ENCODE results near the gene CLEC10A.
"Not testable (repeated sequence)": the region's sequence is repeated elsewhere in the genome, so short reads cannot be mapped to it uniquely, and the experiment has no call there.

The CLEC10A gene

GRCh38 chr17:7108560-7108925, 28.5 kb upstream of the CLEC10A start:
- DNase-seq (ENCODE audit: low read depth in 2 of 2), result no peak

DNA sequence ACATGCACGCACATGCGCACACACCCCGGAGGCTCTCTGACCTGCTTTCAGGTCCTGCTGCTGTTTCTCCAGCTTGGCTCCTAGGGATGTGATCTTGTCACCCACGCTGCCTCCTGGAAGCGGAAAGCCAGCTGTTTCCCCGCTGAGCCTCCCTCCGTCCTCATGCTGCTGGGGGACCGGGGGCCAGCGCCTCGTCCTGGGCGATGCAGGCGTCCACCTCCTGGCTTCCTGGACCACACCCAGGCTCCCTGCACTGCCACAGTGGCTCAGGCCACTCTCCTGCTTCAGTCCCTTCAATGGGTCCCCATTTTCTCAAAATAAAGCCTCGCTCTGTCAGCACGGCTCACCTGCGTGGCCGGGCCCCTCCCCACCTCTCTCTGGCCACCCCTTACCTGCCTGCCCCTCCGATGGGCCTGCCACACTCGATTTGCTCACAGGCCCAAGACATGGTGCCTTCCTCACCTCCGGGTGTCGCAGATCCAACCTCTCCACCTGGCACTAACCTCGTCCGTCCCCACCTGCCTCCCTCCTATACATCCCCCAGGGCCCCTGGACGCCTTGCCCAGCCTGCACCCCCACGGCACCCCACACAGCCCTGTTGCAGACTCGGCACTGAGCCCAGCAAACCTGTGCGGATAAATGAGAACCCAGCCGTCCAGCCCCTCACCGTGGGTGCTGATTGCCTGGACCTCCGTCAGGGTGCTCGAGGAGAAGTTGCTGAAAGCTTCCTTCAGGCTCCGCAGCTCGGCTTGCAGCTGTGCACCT, 27.9 kb upstream of the CLEC10A start:
- no peak for DNase-seq (ENCODE audit: low read depth in 2 of 2)

DNA sequence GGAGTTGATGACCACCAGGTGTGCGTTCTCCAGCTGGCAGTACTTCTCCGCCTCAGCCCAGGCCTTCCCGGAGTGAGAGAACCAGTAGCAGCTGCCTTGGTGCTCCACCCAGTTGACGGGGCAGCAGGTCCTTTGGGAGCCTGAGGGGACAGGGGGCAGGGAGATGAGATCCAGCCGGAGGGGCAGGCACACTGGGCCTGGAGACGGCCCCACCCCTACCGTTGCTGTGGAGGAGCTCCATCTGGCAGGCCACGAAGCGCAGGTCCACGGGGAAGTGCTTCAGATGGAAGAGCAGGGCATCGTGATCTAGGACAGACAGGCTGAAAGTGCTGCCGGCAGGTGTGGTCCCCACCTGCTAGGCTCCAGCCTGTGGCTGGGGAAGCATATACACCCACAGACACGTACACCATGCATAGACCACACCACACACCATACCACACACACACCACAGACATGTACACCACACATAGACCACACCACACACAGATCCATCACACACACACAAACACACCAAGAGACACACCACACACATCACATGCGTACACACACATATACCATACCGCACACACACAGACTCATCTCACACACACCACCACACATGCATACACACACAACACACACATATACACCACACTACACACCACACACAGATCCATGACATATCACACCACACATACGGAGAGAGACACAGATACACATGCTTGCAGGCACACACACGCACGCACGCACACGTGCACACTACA, 27.1 kb upstream of the CLEC10A start:
- no peak for DNase-seq (ENCODE audit: low read depth in 2 of 2)

- DNase-seq (ENCODE audit: low read depth in 2 of 2), result no peak
Observed at GRCh38 chr17:7102421-7102820, 22.4 kb upstream of the CLEC10A start.

- no peak for DNase-seq (ENCODE audit: low read depth in 2 of 2)
Observed at GRCh38 chr17:7101531-7101930, 21.5 kb upstream of the CLEC10A start.

GRCh38 chr17:7100641-7101379, 20.8 kb upstream of the CLEC10A start:
- DNase-seq (ENCODE audit: low read depth in 2 of 2), result not testable (repeated sequence)

GRCh38 chr17:7098802-7099459, 18.9 kb upstream of the CLEC10A start:
- DNase-seq (ENCODE audit: low read depth in 2 of 2), result no peak

DNA sequence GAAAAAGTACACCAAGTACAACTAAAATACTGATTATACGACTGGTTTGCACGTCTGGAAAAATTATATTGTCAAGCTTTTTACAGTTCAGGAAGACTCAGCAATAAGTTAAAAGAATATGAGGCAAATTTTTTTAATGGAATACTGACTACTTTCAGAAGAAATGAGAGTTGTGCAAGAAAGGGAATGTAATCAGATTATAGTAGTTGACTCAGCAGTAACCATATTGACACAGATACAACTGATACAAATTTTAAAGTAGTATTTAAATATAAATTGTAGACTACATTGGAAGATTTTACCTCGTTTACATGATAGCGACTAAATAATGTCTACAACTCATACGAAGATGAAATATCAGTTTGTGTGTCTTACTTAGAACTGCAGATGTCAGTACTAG, 17.9 kb upstream of the CLEC10A start:
- DNase-seq (ENCODE audit: low read depth in 2 of 2), result no peak

DNA sequence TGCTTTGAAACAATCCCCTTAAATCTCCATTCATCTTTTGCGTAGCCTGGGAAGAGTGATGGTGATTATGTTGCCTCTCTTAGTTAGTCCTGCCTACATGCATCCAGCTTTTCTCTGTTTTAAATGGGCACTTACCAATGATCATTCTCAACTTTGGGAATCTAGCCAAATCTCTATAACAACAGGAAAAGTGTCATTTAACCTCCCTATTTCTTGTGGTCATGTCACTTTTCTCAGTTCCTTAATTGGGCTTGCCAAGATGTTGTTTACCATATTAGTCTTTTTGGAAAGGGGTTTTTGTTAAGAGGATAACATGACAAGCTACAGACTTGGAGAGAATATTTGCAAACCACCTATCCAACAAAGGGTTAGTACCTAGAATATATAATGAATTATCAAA, 15.6 kb upstream of the CLEC10A start:
- no peak for DNase-seq (ENCODE audit: low read depth in 2 of 2)

DNA sequence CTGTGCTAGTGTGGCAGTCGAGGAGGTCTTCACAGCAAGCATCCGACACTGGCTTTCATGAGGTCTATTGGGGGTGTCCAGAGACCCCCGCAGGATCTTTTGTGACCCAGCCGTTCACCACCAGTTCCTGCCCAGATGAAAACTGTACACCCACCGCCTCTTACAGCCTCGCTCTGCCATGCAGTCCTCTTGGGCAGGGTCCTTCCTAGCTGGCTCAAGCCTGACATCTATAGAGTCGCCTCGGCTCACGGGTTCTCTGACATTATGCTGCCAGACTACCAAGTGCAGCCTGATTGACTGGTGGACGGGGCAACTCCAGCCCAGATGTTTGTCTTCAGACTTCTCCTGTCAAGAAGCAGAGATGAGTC, 14.6 kb upstream of the CLEC10A start:
- DNase-seq (ENCODE audit: low read depth in 2 of 2), result no peak

DNA sequence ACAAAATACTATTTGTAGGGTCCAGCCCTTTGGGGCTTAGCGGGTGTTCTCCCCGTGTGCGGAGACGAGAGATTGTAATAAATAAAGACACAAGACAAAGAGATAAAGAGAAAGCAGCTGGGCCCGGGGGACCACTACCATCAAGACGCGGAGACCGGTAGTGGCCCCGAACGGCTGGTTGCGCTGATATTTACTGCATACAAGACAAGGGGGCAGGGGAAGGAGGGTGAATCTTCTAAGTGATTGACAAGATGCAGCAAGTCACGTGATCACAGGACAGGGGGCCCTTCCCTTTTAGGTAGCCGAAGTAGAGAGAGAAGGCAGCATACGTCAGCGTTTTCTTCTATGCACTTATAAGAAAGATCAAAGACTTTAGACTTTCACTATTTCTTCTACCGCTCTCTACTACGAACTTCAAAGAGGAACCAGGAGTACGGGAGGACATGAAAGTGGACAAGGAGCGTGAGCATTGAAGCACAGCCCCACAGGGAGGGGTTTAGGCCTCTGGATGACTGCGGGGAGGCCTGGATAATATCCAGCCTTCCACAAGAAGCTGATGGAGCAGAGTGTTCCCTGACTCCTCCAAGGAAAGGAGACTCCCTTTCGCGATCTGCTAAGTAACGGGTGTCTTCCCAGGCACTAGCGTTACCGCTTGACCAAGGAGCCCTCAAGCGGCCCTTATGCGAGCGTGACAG, 11.4 kb upstream of the CLEC10A start:
- not testable (repeated sequence) for DNase-seq (ENCODE audit: low read depth in 2 of 2)

GRCh38 chr17:7089570-7089969, 9.5 kb upstream of the CLEC10A start:
- not testable (repeated sequence) for DNase-seq (ENCODE audit: low read depth in 2 of 2)

GRCh38 chr17:7088442-7088841, 8.4 kb upstream of the CLEC10A start:
- DNase-seq (ENCODE audit: low read depth in 2 of 2), result not testable (repeated sequence)

GRCh38 chr17:7084088-7084487, 4.0 kb upstream of the CLEC10A start:
- DNase-seq (ENCODE audit: low read depth in 2 of 2), result no peak

DNA sequence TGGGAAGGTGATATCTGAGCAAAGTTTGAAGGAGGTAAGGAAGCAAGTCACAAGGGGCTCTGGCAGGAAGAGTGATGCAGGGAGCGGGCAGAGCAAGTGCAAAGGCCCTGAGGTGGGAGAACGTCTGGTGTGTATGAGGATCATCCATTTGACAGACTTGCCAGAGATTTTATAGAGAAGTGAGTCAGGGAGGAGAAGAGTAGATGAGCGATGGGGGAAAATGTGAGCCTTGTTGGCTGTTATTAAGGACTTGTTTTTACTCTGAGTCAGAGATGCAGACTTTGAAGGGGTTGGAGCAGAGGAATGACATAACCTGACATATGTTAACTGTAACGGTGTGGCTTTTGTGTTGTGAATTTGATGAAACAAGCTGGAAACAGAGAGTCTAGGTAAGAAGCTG, 3.5 kb upstream of the CLEC10A start:
- no peak for DNase-seq (ENCODE audit: low read depth in 2 of 2)

DNA sequence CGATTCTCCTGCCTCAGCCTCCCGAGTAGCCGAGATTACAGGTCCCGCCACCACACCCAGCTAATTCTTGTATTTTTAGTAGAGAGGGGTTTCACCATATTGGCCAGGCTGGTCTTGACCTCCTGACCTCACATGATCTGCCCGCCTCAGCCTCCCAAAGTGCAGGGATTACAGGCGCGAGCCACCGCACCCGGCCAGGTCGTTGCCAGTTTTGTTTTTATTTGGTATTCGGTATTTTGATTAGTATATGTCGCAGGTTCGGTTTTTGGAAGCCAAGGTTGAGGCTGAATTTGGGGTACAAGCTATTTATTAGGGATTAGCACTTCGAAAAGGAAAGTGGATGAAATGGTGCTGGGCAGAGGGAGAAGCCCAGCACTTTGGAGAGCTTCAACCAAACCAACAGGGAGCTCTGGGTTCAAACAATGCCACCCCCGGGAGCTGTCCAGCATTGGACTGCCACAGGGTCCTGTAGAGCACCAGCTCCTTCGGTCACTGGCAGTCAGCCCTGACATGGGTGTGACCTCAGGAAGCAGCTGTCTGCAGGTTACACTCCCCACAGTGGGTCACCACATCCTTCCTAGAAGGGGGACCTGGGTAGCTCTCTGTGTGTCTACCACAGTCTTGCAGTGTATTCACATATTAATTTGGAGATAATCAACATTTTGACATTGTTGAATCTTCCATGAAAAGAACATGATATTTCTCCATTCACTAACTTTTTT, 1.5 kb upstream of the CLEC10A start:
- no peak for DNase-seq (ENCODE audit: low read depth in 2 of 2)

DNA sequence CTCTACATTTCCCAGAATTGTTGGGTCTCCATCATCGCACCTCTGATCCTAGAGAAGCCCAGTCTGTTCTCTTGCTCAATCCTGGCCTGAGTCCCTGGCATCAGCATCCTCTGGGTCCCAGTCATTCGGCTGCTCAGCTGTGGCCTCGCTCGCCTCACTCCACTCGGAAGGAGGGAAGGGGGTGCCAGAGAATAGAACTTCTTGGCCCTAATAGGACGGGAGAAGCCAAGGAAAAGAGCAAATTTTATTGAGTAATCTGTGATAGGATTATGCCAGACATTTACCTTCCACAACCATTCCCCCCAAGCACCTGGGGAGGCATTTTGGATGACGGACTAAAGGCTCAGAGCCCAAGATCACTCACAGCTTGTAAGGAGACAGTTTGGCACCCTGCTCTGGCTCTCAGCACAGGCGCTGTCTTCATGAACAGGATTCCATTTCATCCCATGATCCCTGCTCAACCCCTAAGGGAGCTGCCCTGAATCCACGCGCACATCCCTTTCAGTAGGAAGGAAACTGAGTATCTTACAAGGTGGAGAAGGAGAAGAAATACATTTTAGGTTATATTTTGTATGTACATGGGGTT, 498 bp upstream of the CLEC10A start:
- no peak for DNase-seq (ENCODE audit: low read depth in 2 of 2)

- DNase-seq (ENCODE audit: low read depth in 2 of 2), result no peak
Observed at GRCh38 chr17:7078711-7079110, 1.3 kb downstream of the CLEC10A start.

GRCh38 chr17:7077911-7078546, 2.0 kb downstream of the CLEC10A start:
- DNase-seq (ENCODE audit: low read depth in 2 of 2), result no peak

GRCh38 chr17:7074931-7075330, 5.1 kb downstream of the CLEC10A start:
- no peak for DNase-seq (ENCODE audit: low read depth in 2 of 2)

Data from stimulated activated CD4-positive, alpha-beta T cell treated with anti-CD3 and anti-CD28 coated beads, Interleukin-12 subunit alpha, Interleukin-12 subunit beta, amount 100 ng/mL, for 24 hours (primary cell).